MV-4-11 (cell line): ENCODE data around the gene MAPKAPK3.

Experiments used
- DNase-seq: peaks from one replicate; lab custom pipeline; 2025; lab: John Stamatoyannopoulos, UW

The MAPKAPK3 gene

DNA sequence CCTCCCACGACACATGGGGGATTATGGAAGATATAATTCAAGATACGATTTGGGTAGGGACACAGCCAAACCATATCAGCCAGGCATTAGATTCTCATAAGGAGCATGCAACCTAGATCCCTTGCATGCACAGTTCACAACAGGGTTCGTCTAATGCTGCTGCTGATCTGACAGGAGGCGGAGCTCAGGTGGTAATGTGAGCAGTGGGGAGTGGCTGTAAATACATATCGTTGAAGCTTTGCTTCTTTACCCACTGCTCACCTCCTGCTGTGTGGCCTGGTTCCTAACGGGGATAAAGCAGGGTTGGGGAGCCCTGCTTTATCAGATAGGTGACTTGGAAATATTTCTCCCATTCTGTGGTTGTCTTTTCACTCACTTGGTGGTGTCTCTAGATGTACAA is 72.6 kb downstream of the MAPKAPK3 start:
- DNase-seq, result no peak

DNA sequence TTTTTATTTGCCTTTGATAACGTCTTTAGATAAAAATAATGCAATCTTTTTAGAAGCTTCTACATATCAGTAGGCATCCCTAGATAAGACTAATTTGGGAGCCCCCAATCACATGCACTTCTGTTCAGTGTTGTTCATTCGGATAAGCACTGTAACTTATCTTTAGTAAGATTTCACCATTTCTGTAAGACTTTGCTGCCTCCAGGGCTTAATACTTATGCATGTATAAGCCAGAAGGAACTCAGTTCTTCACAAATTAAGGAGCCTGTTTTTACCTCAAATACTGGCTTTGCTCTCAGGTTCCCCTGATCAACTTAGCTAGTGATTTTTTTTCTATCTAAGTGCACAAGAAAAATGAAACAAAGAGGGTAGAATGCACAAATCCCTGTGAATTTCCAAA is 78.1 kb downstream of the MAPKAPK3 start:
- no peak for DNase-seq

DNA sequence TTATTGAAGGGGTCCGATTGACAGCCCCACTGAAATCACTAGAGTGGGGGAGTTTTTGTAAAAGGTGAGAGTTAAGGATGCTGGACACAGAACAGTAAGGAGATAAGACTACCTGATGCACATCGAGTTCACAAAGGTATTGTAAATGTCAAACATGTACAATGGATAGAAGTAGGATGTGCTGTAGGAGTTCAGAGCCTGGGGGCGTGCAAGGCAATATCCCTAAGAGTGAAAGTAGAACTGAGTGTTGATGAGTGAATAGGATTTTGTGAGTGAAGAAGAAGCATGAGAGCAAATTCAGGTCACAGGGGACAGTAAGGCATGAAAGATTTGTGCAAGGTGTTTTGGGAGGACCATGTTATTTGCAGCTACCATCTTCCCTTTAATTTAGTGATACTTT is 79.3 kb downstream of the MAPKAPK3 start:
- DNase-seq, result no peak

DNA sequence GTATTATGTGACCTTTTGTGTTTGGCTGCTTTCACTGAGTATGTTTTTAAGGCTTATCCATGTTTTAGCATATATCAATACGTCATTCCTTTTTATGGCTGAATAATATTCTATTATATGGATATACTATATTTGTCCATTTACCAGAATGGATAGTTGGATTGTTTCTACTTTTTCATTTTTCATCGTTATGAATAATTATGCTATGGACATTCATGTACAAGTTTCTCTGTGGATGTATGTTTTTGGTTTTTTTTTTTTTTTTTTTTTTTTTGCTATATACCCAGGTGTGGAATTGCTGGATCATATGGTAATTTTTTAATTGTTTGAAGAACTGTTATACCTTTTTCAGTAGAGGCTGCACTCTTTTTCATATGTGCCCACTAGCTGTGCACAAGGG is 81.3 kb downstream of the MAPKAPK3 start:
- DNase-seq, result no peak
